ENCODE data around the gene ACP4. TPM values are rescaled to one million over a fixed set of nuclear protein-coding genes. Genes with fewer than 3 reads are reported as not detected.

The ACP4 gene
- total RNA-seq, 1 donor from 2014 or later = not detected

GRCh38 chr19:50842130-50842529 is 51.9 kb downstream of the ACP4 start:
- peaks cover under 1% of the 10 kb centered on the region for H3K4me1 Mint-ChIP-seq (ENCODE audit: low read depth)
- DNase-seq (ENCODE audit: low spot score) = no peak
- no peak overlapping the region for H3K4me3 Mint-ChIP-seq (ENCODE audit: unreplicated experiment)
- H3K9me3 Mint-ChIP-seq (ENCODE audit: low read depth) = peaks cover 14% of the 10 kb centered on the region
- TF ChIP-seq, protein P1, sequence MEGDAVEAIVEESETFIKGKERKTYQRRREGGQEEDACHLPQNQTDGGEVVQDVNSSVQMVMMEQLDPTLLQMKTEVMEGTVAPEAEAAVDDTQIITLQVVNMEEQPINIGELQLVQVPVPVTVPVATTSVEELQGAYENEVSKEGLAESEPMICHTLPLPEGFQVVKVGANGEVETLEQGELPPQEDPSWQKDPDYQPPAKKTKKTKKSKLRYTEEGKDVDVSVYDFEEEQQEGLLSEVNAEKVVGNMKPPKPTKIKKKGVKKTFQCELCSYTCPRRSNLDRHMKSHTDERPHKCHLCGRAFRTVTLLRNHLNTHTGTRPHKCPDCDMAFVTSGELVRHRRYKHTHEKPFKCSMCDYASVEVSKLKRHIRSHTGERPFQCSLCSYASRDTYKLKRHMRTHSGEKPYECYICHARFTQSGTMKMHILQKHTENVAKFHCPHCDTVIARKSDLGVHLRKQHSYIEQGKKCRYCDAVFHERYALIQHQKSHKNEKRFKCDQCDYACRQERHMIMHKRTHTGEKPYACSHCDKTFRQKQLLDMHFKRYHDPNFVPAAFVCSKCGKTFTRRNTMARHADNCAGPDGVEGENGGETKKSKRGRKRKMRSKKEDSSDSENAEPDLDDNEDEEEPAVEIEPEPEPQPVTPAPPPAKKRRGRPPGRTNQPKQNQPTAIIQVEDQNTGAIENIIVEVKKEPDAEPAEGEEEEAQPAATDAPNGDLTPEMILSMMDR (IDR thresholded peaks at IDR 0.05) = no peak
- peaks cover 2% of the 10 kb centered on the region for H3K36me3 Mint-ChIP-seq (ENCODE audit: low read depth)
- H3K27me3 Mint-ChIP-seq (ENCODE audit: low read depth) = peaks cover 26% of the 10 kb centered on the region
- no peak overlapping the region for H3K27ac Mint-ChIP-seq (ENCODE audit: unreplicated experiment)

DNA sequence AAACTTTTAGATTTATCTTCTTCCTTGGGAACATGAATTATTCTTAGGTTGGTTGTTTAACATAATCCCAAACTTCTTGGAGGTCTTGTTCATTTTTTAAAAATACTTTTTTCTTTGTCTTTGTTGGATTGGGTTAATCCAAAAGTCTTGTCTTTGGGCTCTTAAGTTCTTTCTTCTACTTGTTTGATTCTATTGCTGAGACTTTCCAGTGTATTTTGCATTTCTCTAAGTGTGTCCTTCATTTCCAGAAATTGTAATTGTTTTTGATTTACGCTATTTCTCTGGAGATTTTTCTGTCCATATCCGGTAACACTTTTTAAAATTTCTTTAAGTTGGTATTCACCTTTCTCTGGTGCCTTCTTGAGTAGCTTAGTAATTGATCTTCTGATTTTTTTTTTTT is 53.0 kb downstream of the ACP4 start:
- no peak for DNase-seq (ENCODE audit: low spot score)
- Mint-ChIP-seq H3K36me3 (ENCODE audit: low read depth) (peaks cover 2% of the 10 kb centered on the region), H3K4me3 (ENCODE audit: unreplicated experiment) (no peak overlapping the region), H3K4me1 (ENCODE audit: low read depth) (no peaks in the 10 kb centered on the region), H3K27me3 (ENCODE audit: low read depth) (peaks cover 25% of the 10 kb centered on the region), H3K9me3 (ENCODE audit: low read depth) (peaks cover 14% of the 10 kb centered on the region), H3K27ac (ENCODE audit: unreplicated experiment) (no peak overlapping the region)
- TF ChIP-seq, protein P1 (IDR thresholded peaks at IDR 0.05) = no peak

DNA sequence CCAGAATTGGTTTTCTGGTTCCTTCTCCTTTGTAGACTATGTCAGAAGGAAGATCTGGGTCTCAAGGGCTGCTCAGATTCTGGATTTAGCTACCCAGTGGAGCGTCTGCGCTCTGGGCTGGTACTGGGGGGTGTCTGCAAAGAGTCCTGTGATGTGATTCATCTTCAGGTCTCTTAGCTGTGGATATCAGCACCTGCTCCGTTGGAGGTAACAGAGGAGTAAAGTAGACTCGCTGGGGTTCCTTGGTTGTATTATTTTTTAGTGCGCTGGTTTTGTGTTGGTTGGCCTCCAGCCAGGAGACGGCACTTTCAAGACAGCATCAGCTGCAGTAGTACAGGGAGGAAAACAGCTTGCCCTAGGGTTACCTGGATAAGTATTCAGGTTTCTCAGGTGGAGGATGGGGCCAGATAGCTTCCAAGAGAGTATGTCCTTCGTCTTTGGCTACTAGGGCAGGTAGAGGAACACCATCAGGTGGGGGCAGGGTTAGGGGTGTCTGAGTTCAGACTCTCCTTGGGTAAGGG is 53.5 kb downstream of the ACP4 start:
- peaks cover 2% of the 10 kb centered on the region for H3K36me3 Mint-ChIP-seq (ENCODE audit: low read depth)
- peaks cover 14% of the 10 kb centered on the region for H3K9me3 Mint-ChIP-seq (ENCODE audit: low read depth)
- no peak overlapping the region for H3K27ac Mint-ChIP-seq (ENCODE audit: unreplicated experiment)
- peaks cover 29% of the 10 kb centered on the region for H3K27me3 Mint-ChIP-seq (ENCODE audit: low read depth)
- no peaks in the 10 kb centered on the region for H3K4me1 Mint-ChIP-seq (ENCODE audit: low read depth)
- TF ChIP-seq, protein P1 (IDR thresholded peaks at IDR 0.05) = no peak
- no peak for DNase-seq (ENCODE audit: low spot score)
- H3K4me3 Mint-ChIP-seq (ENCODE audit: unreplicated experiment) = no peak overlapping the region

DNA sequence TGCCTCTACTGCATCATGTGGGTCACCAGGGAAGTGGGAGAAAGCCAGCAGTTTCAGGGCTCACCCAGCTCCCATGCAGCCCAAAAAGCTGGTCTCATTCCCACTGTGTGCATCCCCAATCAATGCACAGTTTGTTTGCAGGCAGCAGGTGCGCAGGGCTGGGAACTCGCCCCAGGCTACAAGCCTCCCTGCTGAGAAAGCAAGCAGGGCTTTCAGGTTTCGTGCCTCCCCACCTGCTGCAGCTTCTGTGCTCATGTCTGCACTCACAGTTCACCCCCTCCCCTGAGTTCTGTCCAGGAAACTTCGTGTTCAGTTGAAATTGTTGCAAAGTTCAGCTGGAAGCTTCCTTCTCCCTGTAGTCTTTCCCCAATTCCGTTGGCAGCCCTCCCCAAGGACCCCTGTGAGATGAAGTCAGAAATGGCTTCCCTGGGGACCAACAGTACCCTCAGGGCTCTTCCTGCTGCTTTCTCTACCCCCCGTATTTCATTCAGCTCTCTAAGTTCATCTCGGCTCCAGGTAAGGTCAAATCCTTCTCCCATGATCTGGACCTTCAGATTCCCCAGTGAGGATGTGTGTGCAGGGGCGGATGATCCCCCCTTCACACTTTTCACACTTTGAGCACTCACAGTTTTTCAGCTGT is 54.2 kb downstream of the ACP4 start:
- DNase-seq (ENCODE audit: low spot score) = no peak
- TF ChIP-seq, protein P1 (IDR thresholded peaks at IDR 0.05) = no peak
- peaks cover 31% of the 10 kb centered on the region for H3K27me3 Mint-ChIP-seq (ENCODE audit: low read depth)

More for the DNA sequence above, 54.2 kb downstream of the ACP4 start:
- Mint-ChIP-seq H3K36me3 (ENCODE audit: low read depth) (peaks cover 2% of the 10 kb centered on the region), H3K4me3 (ENCODE audit: unreplicated experiment) (no peak overlapping the region), H3K27ac (ENCODE audit: unreplicated experiment) (no peak overlapping the region), H3K4me1 (ENCODE audit: low read depth) (no peaks in the 10 kb centered on the region), H3K9me3 (ENCODE audit: low read depth) (peaks cover 14% of the 10 kb centered on the region)

Other genes starting within 250 kb of the ACP4 start
- gene LRRC4B, start 222.0 kb upstream of the ACP4 start, total RNA-seq = 0.31 to 1.2 TPM (median 0.52 TPM) in 3 replicates
- 0.28 to 0.77 TPM (median 0.47 TPM) in 3 replicates for gene SYT3, start 150.5 kb upstream of the ACP4 start, total RNA-seq
- gene C19orf81, start 141.0 kb upstream of the ACP4 start, total RNA-seq = 1.7 to 4.3 TPM (median 2.5 TPM) in 3 replicates
- 0.27 to 0.65 TPM (median 0.41 TPM) in 3 replicates for gene SHANK1, start 70.6 kb upstream of the ACP4 start, total RNA-seq
- 2.9 to 5.4 TPM (median 5.1 TPM) in 3 replicates for gene CLEC11A, start 67.1 kb upstream of the ACP4 start, total RNA-seq
- gene GPR32, start 20.0 kb upstream of the ACP4 start, total RNA-seq = not detected in 3 replicates
- gene KLK1, start 33.4 kb downstream of the ACP4 start, total RNA-seq = not detected in 3 replicates
- not detected in 3 replicates for gene KLK15, start 43.2 kb downstream of the ACP4 start, total RNA-seq
- not detected in 3 replicates for gene KLK3, start 64.5 kb downstream of the ACP4 start, total RNA-seq
- gene KLK2, start 83.0 kb downstream of the ACP4 start, total RNA-seq = not detected in 3 replicates
- gene KLK4, start 121.0 kb downstream of the ACP4 start, total RNA-seq = not detected in 3 replicates
- 0.38 to 0.42 TPM in 2 of 3 replicates, not detected in the other for gene KLK5, start 162.6 kb downstream of the ACP4 start, total RNA-seq
- not detected in 3 replicates for gene KLK6, start 179.2 kb downstream of the ACP4 start, total RNA-seq
- not detected in 3 replicates for gene KLK7, start 193.5 kb downstream of the ACP4 start, total RNA-seq
- gene KLK8, start 211.2 kb downstream of the ACP4 start, total RNA-seq = not detected in 3 replicates
- not detected in 3 replicates for gene KLK10, start 229.3 kb downstream of the ACP4 start, total RNA-seq
- not detected in 3 replicates for gene KLK11, start 236.2 kb downstream of the ACP4 start, total RNA-seq
- gene KLK12, start 244.6 kb downstream of the ACP4 start, total RNA-seq = not detected in 3 replicates

Data from chondrocyte (in vitro differentiated cells).